HepG2 (cell line): ENCODE data around the gene AKAP7. TPM values are rescaled to one million over a fixed set of nuclear protein-coding genes. Genes with fewer than 3 reads are reported as not detected.

Experiments
- CBX5 ChIP-seq: sonication (generic); formaldehyde crosslinking; IDR thresholded peaks from 2 replicates; pipeline ENCODE4 v1.4.0; 2020; ENCODE audit warnings: missing genetic modification reagents, borderline replicate concordance
- ISX ChIP-seq: sonication (generic); formaldehyde crosslinking; conservative IDR thresholded peaks from 2 replicates; pipeline ENCODE4 v1.5.0; 2020; ENCODE audit warnings: missing genetic modification reagents
- MTERF4 ChIP-seq: sonication (generic); formaldehyde crosslinking; IDR thresholded peaks from 2 replicates; pipeline ENCODE4 v1.8.0; 2023; ENCODE audit warnings: mild to moderate bottlenecking, missing genetic modification reagents
- MXD3 ChIP-seq: IDR thresholded peaks from 2 replicates; pipeline ENCODE4 v1.6.1; 2016; ENCODE audit warnings: mild to moderate bottlenecking, missing biosample characterization, missing genetic modification reagents
- PRDM4 ChIP-seq: sonication (generic); formaldehyde crosslinking; IDR thresholded peaks from 2 replicates; pipeline ENCODE4 v1.9.0; 2021; ENCODE audit warnings: missing genetic modification reagents, borderline replicate concordance
- REL ChIP-seq: sonication (generic); formaldehyde crosslinking; conservative IDR thresholded peaks from 2 replicates; pipeline ENCODE4 v1.8.0; 2022; ENCODE audit warnings: mild to moderate bottlenecking, missing genetic modification reagents, moderate library complexity
- SMAD3 ChIP-seq: sonication (generic); formaldehyde crosslinking; IDR thresholded peaks from 2 replicates; pipeline ENCODE4 v1.4.0; 2020; ENCODE audit warnings: missing genetic modification reagents
- SNAPC4 ChIP-seq: sonication (generic); formaldehyde crosslinking; IDR thresholded peaks from 2 replicates; pipeline ENCODE4 v1.4.0; 2020; ENCODE audit warnings: mild to moderate bottlenecking, missing genetic modification reagents
- TARDBP ChIP-seq: sonication (generic); formaldehyde crosslinking; IDR thresholded peaks from 2 replicates; pipeline ENCODE4 v1.8.0; 2022; ENCODE audit warnings: mild to moderate bottlenecking, missing genetic modification reagents
- THAP8 ChIP-seq: sonication (generic); formaldehyde crosslinking; IDR thresholded peaks from 2 replicates; pipeline ENCODE4 v1.5.1; 2020; ENCODE audit warnings: missing genetic modification reagents, mild to moderate bottlenecking, borderline replicate concordance
- ZFP90 ChIP-seq: sonication (generic); formaldehyde crosslinking; IDR thresholded peaks from 2 replicates; pipeline ENCODE4 v1.8.0; 2022; ENCODE audit warnings: missing genetic modification reagents, mild to moderate bottlenecking, inconsistent platforms, borderline replicate concordance
- ZNF343 ChIP-seq: sonication (generic); formaldehyde crosslinking; IDR thresholded peaks from 2 replicates; pipeline ENCODE4 v1.4.0; 2020; ENCODE audit warnings: mild to moderate bottlenecking, missing genetic modification reagents
- ZNF367 ChIP-seq: sonication (generic); formaldehyde crosslinking; IDR thresholded peaks from 2 replicates; pipeline ENCODE4 v1.4.0; 2020; ENCODE audit warnings: missing genetic modification reagents, borderline replicate concordance
- ZNF430 ChIP-seq: sonication (generic); formaldehyde crosslinking; IDR thresholded peaks from 2 replicates; pipeline ENCODE4 v1.9.0; 2021; ENCODE audit warnings: mild to moderate bottlenecking, missing genetic modification reagents
- polyA plus RNA-seq, 8 experiments: library from polyadenylated mRNA; depleted of rRNA in 3 of 8; stranded (reverse) in 7 of 8; unstranded in 1 of 8; fragments of >200 nt; fragmentation: Illumina TruSeq in 4 of 8; extraction: Trizol in 4 of 8; gene quantifications; 2 replicates each; pipeline versions ENCODE4 v1.2.1 to v1.2.3, GENCODE V29; 2011 to 2016; ENCODE audit warnings: low read depth in 4 of 8, missing spikeins in 1 of 8, mixed read lengths in 1 of 8; ENCODE audit not compliant: insufficient read depth in 1 of 8
- total RNA-seq, 5 experiments: library from RNA; depleted of rRNA; stranded (reverse); fragments of >200 nt; fragmentation: Illumina TruSeq; extraction: Trizol; gene quantifications; 2 replicates each; pipeline ENCODE4 v1.2.3, GENCODE V29; 2016; ENCODE audit warnings: low read depth in 1 of 5
- TF ChIP-seq, protein P1 (sequence below): sonication (generic); formaldehyde crosslinking; IDR thresholded peaks from 2 replicates; pipeline ENCODE4 v1.5.1; 2020; ENCODE audit warnings: missing genetic modification reagents, mild to moderate bottlenecking, borderline replicate concordance
- TF ChIP-seq, protein P2 (sequence below): sonication (generic); formaldehyde crosslinking; IDR thresholded peaks from 2 replicates; pipeline ENCODE4 v1.8.1; 2023; ENCODE audit warnings: missing genetic modification reagents, mild to moderate bottlenecking, borderline replicate concordance

AKAP7 gene
- total and polyA plus RNA-seq, 2 of the 13 experiments (the other 11 are each of a cell fraction or from before 2014, with no cell fraction given) = 3.6 to 11.7 TPM

DNA sequence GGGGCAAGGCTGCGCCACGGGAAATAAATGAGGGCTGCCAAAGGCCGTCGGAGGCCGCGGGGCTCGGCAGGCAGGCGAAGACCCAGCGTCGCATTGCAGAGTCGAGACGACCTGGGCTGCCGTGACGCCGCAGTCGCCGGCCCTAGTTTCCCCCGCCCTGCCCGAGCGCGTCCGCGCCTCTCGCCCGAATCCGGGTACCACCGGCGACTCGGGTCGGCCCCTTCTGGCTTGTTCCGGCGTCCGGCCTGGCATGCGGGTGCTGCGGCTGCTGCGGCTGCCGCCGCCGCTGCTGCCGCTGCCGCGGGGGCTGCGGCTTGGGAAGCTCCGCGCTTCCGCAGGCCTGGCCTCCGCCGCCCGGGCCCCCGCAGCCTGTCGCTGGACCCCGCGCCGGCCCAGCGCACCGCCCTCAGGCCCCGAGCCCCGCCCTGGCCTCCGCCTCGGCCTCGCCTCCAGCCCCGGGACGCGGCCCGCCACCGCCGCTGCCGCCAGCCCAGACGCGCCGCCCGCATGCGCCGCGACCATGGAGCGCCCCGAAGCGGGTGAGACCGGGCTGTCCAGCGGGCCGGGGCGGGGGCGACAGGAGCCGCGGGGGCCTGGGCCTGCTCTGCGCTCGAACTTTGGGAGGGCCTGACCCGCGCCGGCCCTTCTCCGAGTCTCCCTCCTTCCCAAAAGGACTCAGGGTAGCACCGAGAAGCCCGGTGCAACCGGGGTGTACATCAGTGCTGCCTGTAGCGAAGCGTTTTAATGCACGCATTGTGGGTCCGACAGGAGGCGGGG, at the start of gene AKAP7 (continued):
- TF ChIP-seq ZNF367 (CRISPR knock-in tag) (peak; percentile 54; the same call in 1 of the 2 replicates), ZNF430 (CRISPR knock-in tag) (no peak), ISX (no peak), TARDBP (CRISPR knock-in tag) (no peak; the same call in 1 of the 2 replicates), SNAPC4 (CRISPR knock-in tag) (no peak), ZFP90 (CRISPR knock-in tag) (no peak; the same call in 1 of the 2 replicates), THAP8 (CRISPR knock-in tag) (no peak), ZNF343 (CRISPR knock-in tag) (no peak), REL (CRISPR knock-in tag) (0 out of 2 replicates have a peak, but pooled peaks have one; percentile 36), MXD3 (peak; percentile 75), PRDM4 (CRISPR knock-in tag) (0 out of 2 replicates have a peak, but pooled peaks have one; percentile 53), SMAD3 (CRISPR knock-in tag) (no peak), MTERF4 (CRISPR knock-in tag) (peak; percentile 36; the same call in 1 of the 2 replicates), CBX5 (CRISPR knock-in tag) (peak; percentile 61; the same call in 1 of the 2 replicates)
- TF ChIP-seq, protein P1, sequence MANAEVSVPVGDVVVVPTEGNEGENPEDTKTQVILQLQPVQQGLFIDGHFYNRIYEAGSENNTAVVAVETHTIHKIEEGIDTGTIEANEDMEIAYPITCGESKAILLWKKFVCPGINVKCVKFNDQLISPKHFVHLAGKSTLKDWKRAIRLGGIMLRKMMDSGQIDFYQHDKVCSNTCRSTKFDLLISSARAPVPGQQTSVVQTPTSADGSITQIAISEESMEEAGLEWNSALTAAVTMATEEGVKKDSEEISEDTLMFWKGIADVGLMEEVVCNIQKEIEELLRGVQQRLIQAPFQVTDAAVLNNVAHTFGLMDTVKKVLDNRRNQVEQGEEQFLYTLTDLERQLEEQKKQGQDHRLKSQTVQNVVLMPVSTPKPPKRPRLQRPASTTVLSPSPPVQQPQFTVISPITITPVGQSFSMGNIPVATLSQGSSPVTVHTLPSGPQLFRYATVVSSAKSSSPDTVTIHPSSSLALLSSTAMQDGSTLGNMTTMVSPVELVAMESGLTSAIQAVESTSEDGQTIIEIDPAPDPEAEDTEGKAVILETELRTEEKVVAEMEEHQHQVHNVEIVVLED (CRISPR knock-in tag) = no peak
- TF ChIP-seq, protein P2, sequence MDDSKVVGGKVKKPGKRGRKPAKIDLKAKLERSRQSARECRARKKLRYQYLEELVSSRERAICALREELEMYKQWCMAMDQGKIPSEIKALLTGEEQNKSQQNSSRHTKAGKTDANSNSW (CRISPR knock-in tag) = no peak
